GM12878 (cell line): ENCODE results near the gene MAPK1. TPM values are rescaled to one million over a fixed set of nuclear protein-coding genes. Genes with fewer than 3 reads are reported as not detected.

Source experiments
- ATAC-seq: fragments of 200-7000 bp; cut with Tn5 transposase; 3 replicates; pipeline ENCODE4 v1.9.1; 2020; ENCODE audit warnings: mild to moderate bottlenecking, moderate library complexity
- BruUV-seq: library from RNA; stranded (reverse); fragments of 400-500 nt; replicated peaks from 2 replicates; lab custom pipeline; 2021; lab: Mats Ljungman, UMichigan
- CTCF ChIA-PET: fragments of 300-600 bp; sonication (Branson Sonifier 250); formaldehyde crosslinking; extraction: SDS; loops from one replicate; lab custom pipeline; 2021; ENCODE audit warnings: inconsistent platforms; lab: Yijun Ruan, JAX
- POLR2A ChIA-PET: fragments of 350-600 bp; formaldehyde crosslinking; extraction: SDS; loops from one replicate; lab custom pipeline; 2021; ENCODE audit warnings: inconsistent platforms; lab: Charles Lee
- RAD21 ChIA-PET: fragments of 300-600 bp; sonication (Branson Sonifier 250); formaldehyde crosslinking; loops from one replicate; lab custom pipeline; 2023; ENCODE audit warnings: antibody characterized with exemption; ENCODE audit not compliant: unreplicated experiment; lab: Charles Lee
- SMC1A ChIA-PET: fragments of 300-600 bp; sonication (Branson Sonifier 250); formaldehyde crosslinking; loops from one replicate; lab custom pipeline; 2023; ENCODE audit not compliant: unreplicated experiment, uncharacterized antibody; lab: Charles Lee
- DNase-seq: peaks from one replicate; pipeline ENCODE4 v3.0.0-alpha.2; 2011; ENCODE audit warnings: low read depth, low spot score
- FAIRE-seq: peaks from 3 replicates; lab custom pipeline; 2011; peaks lifted over from hg19 to GRCh38; lab: Jason Lieb, UNC
- H2AFZ ChIP-seq: 2 replicates; pipeline ENCODE4 v1.6.0; 2011; ENCODE audit warnings: low read depth, low read length, control low read depth; ENCODE audit not compliant: control insufficient read depth
- H3K27ac ChIP-seq: 2 replicates; pipeline ENCODE4 v1.5.1; 2011; ENCODE audit warnings: control low read depth; ENCODE audit not compliant: control insufficient read depth, insufficient read depth
- H3K27me3 ChIP-seq, 2 experiments: replicated peaks in 1 of 2; 2 replicates each; pipeline versions ENCODE4 v1.6.0 to v1.6.1; 2011; ENCODE audit warnings: low read length in 1 of 2; ENCODE audit not compliant: control insufficient read depth in 2 of 2, insufficient read depth in 2 of 2
- H3K36me3 ChIP-seq, 2 experiments: 2 replicates each; pipeline ENCODE4 v1.5.1; 2011; ENCODE audit warnings: low read length in 1 of 2; ENCODE audit not compliant: control insufficient read depth in 2 of 2, insufficient read depth in 2 of 2
- H3K4me1 ChIP-seq: 2 replicates; pipeline ENCODE4 v1.6.1; 2011; ENCODE audit warnings: mild to moderate bottlenecking, low read length, moderate library complexity, mixed read lengths; ENCODE audit not compliant: control insufficient read depth, insufficient read depth
- H3K4me2 ChIP-seq: 2 replicates; pipeline ENCODE4 v1.6.0; 2011; ENCODE audit warnings: control low read depth; ENCODE audit not compliant: control insufficient read depth, insufficient read depth
- H3K4me3 ChIP-seq: fragments of 200-600 bp; sonication (generic); 2 replicates; pipeline ENCODE4 v1.5.1; 2016
- H3K79me2 ChIP-seq: 2 replicates; pipeline ENCODE4 v1.6.0; 2011; ENCODE audit warnings: low read length; ENCODE audit not compliant: control insufficient read depth, insufficient read depth
- H3K9ac ChIP-seq: 2 replicates; pipeline ENCODE4 v1.8.0; 2011; ENCODE audit warnings: low read length, control low read depth, mixed read lengths; ENCODE audit not compliant: control insufficient read depth, insufficient read depth
- H3K9me3 ChIP-seq: replicated peaks from 3 replicates; pipeline ENCODE4 v1.5.1; 2011; ENCODE audit warnings: mild to moderate bottlenecking, low read length; ENCODE audit not compliant: control insufficient read depth, insufficient read depth
- H4K20me1 ChIP-seq: 2 replicates; pipeline ENCODE4 v1.6.0; 2011; ENCODE audit not compliant: control insufficient read depth, insufficient read depth
- KDM1A ChIP-seq: fragments of 200-600 bp; sonication (generic); IDR thresholded peaks from 2 replicates; pipeline ENCODE4 v1.6.1; 2016; ENCODE audit warnings: borderline replicate concordance
- MAX ChIP-seq: IDR thresholded peaks from 2 replicates; pipeline ENCODE4 v1.6.1; 2012; ENCODE audit warnings: low read depth, low read length, improper control_type of control experiment
- MTA2 ChIP-seq: fragments of 450-650 bp; IDR thresholded peaks from 2 replicates; pipeline ENCODE4 v1.6.1; 2016; ENCODE audit warnings: low read depth, mild to moderate bottlenecking, moderate library complexity
- NRF1 ChIP-seq: conservative IDR thresholded peaks from 2 replicates; pipeline ENCODE4 v1.6.1; 2011; ENCODE audit warnings: mild to moderate bottlenecking, low read depth, low read length, improper control_type of control experiment
- SREBF2 ChIP-seq: IDR thresholded peaks from 2 replicates; pipeline ENCODE4 v1.6.1; 2012; ENCODE audit warnings: mild to moderate bottlenecking, low read length
- SRF ChIP-seq, 2 experiments: IDR thresholded peaks; 2 replicates each; pipeline ENCODE4 v1.6.1; 2011; ENCODE audit warnings: low read depth in 2 of 2, low read length in 2 of 2, mild to moderate bottlenecking in 1 of 2, moderate library complexity in 1 of 2
- WGBS: methylation state at CpG from one replicate; pipeline ENCODE4 v1.1.6; 2016; ENCODE audit warnings: low lambda C conversion rate; ENCODE audit not compliant: insufficient replicate concordance, insufficient coverage; ENCODE audit errors: missing lambda C conversion rate; 5-methylcytosine and 5-hydroxymethylcytosine counted together
- in situ Hi-C: fragments of 300-500 bp; cut with MboI; formaldehyde crosslinking; loops from 9 replicates; pipeline ENCODE4 v1.14.3; 2018; ENCODE audit warnings: mixed read lengths
- intact Hi-C: fragments of 100-400 bp; cut with micrococcal nuclease; formaldehyde crosslinking; loops from one replicate; pipeline ENCODE4 v1.14.2; 2022; ENCODE audit not compliant: unreplicated experiment
- polyA plus RNA-seq, 11 experiments: library from polyadenylated mRNA; depleted of rRNA in 4 of 11; unstranded in 6 of 11; stranded (reverse) in 5 of 11; fragments of >200 nt; fragmentation: Nextera tagmentation in 4 of 11; fragmentation: Illumina TruSeq in 1 of 11; extraction: Ambion mirVana in 4 of 11; extraction: Trizol in 1 of 11; gene quantifications; 1 replicate in 1 of 11; 2 replicates in 10 of 11; pipeline versions ENCODE4 v1.2.1 to v1.2.3, GENCODE V29; 2011 to 2016; ENCODE audit warnings: inconsistent platforms in 2 of 11, missing spikeins in 2 of 11, low read depth in 1 of 11
- total RNA-seq, 4 experiments: library from RNA; depleted of rRNA in 3 of 4; stranded (reverse); fragments of >200 nt in 3 of 4; fragmentation: Illumina TruSeq in 1 of 4; extraction: Trizol in 1 of 4; gene quantifications; 2 replicates each; pipeline versions ENCODE4 v1.2.1 to v1.2.3, GENCODE V29; 2013 to 2021

The MAPK1 gene
- total and polyA plus RNA-seq, 10 of the 15 experiments (the other 5 are each of a cell fraction or from before 2014, with no cell fraction given): 7.0 to 123 (median 58.4) TPM

DNA sequence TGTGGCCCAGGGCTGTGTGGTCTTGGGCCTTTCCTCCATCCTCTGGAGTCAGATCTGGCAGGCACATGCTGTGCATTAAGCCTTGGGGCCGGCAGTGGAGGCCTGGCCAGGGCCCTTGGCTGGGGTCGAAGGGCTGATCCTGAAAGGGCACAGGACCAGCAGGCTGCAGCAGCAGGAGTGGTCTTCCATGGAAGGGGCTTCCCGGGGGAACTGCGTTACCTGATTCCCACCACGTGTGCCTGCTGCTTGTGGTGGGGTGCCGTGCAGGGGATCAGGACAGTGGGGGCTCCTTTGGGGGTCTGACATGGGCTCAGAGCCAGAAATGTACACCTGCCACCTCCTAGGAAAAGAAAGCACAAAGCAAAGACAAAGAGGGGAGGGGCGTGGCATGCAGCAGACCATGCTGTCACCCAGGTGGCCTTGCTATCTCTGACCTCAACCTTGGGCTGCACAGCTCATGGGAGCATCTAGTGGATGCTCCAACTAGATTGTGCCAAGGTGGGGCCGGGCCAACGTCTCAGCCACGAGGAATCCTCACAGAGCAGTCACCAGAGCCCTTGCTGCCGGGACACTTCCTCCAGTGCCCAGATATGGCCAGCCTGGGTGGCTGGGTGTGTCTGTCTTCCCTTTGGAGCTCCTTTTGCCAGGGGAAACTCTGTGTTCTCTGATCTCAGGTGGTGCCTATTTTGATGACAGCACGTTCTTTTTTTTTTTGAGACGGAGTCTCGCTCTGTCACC, 113.9 kb downstream of the MAPK1 start:
- no peak overlapping the region for H3K4me3 ChIP-seq
- H3K4me2 ChIP-seq: no peak overlapping the region
- ChIA-PET CTCF (no interaction called here), SMC1A (interaction anchor here (1.3 to 2.3 kb wide), 2 partner anchors 9 to 21 kb away, joined by 3 to 6 read pairs; no protein-coding TSS in a partner anchor), RAD21 (interaction anchor here (1.5 to 1.8 kb wide), 2 partner anchors 10 to 18 kb away, joined by 5 to 6 read pairs; partner anchors contain the start of gene YPEL1), POLR2A (interaction anchor here (1.4 kb wide), 1 partner anchor 14 kb away, joined by 7 read pairs; no protein-coding TSS in a partner anchor)
- TF ChIP-seq KDM1A (no peak), SREBF2 (no peak), NRF1 (no peak), SRF (IDR thresholded peaks at IDR 0.05; ENCODE audit: low read depth in 2 of 2, low read length in 2 of 2) (0 out of 4 replicates have a peak, but pooled peaks of 1 of the 2 experiments have one; percentile 22), MTA2 (no peak), MAX (no peak)
- in situ Hi-C loops: no loop called here
- H3K9ac ChIP-seq: no peak overlapping the region
- H3K36me3 ChIP-seq: peaks cover 1 to 10% of the 10 kb centered on the region in 2 experiments; a peak in 2 of 4 replicates
- H4K20me1 ChIP-seq: no peaks in the 10 kb centered on the region
- H3K79me2 ChIP-seq: no peaks in the 10 kb centered on the region
- no peaks in the 10 kb centered on the region for H3K9me3 ChIP-seq
- 96% methylated on average over 14 of the region's 14 CpGs for WGBS
- peaks cover 30% of the 10 kb centered on the region for H3K4me1 ChIP-seq
- no peak for FAIRE-seq
- H3K27ac ChIP-seq: no peak overlapping the region
- no peaks in the 10 kb centered on the region for H3K27me3 ChIP-seq
- no TSS peak for BruUV-seq
- no peak for DNase-seq
- ATAC-seq: no peak
- H2AFZ ChIP-seq: no peak overlapping the region
- intact Hi-C loops: no loop called here
